CD4-positive, alpha-beta T cell (primary cell): ENCODE results near the gene SLC38A3. TPM values are rescaled to one million over a fixed set of nuclear protein-coding genes. Genes with fewer than 3 reads are reported as not detected.

Source experiments
- ATAC-seq: fragments of 200-7000 bp; cut with Tn5 transposase; one replicate; pipeline ENCODE4 v1.10.0; 2022; ENCODE audit warnings: mild to moderate bottlenecking; ENCODE audit not compliant: poor library complexity
- CTCF ChIA-PET: fragments of 350-600 bp; sonication (Branson Sonifier 250); formaldehyde crosslinking; loops from one replicate; lab custom pipeline; 2021; ENCODE audit warnings: antibody characterized with exemption, inconsistent platforms; lab: Charles Lee
- POLR2A ChIA-PET: fragments of 350-600 bp; sonication (Branson Sonifier 250); formaldehyde crosslinking; loops from one replicate; lab custom pipeline; 2021; ENCODE audit warnings: antibody characterized with exemption, inconsistent platforms; lab: Charles Lee
- DNase-seq, 14 experiments: peaks; one replicate each; pipeline ENCODE4 v3.0.0-alpha.2; 2013 to 2020; ENCODE audit warnings: mixed read lengths in 2 of 14
- H3K27ac ChIP-seq, 2 donors: one replicate each; pipeline versions ENCODE4 v1.5.1 to v1.7.0; 2013; ENCODE audit warnings: low read length in 2 of 2, low read depth in 1 of 2, mild to moderate bottlenecking in 1 of 2
- H3K27me3 ChIP-seq, 2 experiments: 1 replicate in 1 of 2; 2 replicates in 1 of 2; pipeline versions ENCODE4 v1.6.1 to v1.7.0; 2013; ENCODE audit warnings: low read length in 2 of 2, control low read depth in 1 of 2, mild to moderate bottlenecking in 1 of 2, moderate library complexity in 1 of 2; ENCODE audit not compliant: insufficient read depth in 2 of 2, control insufficient read depth in 1 of 2
- H3K36me3 ChIP-seq: one replicate; pipeline ENCODE4 v1.6.1; 2013; ENCODE audit warnings: low read length, control low read depth; ENCODE audit not compliant: insufficient read depth
- H3K4me1 ChIP-seq: one replicate; pipeline ENCODE4 v1.6.1; 2013; ENCODE audit warnings: low read length, control low read depth; ENCODE audit not compliant: insufficient read depth
- H3K4me3 ChIP-seq: one replicate; pipeline ENCODE4 v1.5.1; 2013; ENCODE audit warnings: mild to moderate bottlenecking, low read length, moderate library complexity
- H3K9me3 ChIP-seq, 2 experiments: 1 replicate in 1 of 2; 2 replicates in 1 of 2; pipeline versions ENCODE4 v1.6.1 to v1.7.0; 2013; ENCODE audit warnings: low read length in 2 of 2, mild to moderate bottlenecking in 2 of 2, control low read depth in 1 of 2, moderate library complexity in 1 of 2; ENCODE audit not compliant: control insufficient read depth in 1 of 2, insufficient read depth in 1 of 2
- H3K27ac Mint-ChIP-seq: one replicate; pipeline ENCODE4 v1.8.0; 2020; ENCODE audit warnings: mixed read lengths
- H3K27me3 Mint-ChIP-seq: one replicate; pipeline ENCODE4 v1.8.0; 2021; ENCODE audit warnings: mixed read lengths
- H3K36me3 Mint-ChIP-seq: one replicate; pipeline ENCODE4 v1.8.0; 2021; ENCODE audit warnings: low read depth, mixed read lengths
- H3K4me1 Mint-ChIP-seq: one replicate; pipeline ENCODE4 v1.8.0; 2021; ENCODE audit warnings: low read depth, mixed read lengths
- H3K4me3 Mint-ChIP-seq: one replicate; pipeline ENCODE4 v1.8.0; 2020; ENCODE audit warnings: mild to moderate bottlenecking, mixed read lengths
- H3K9me3 Mint-ChIP-seq: one replicate; pipeline ENCODE4 v1.8.0; 2020; ENCODE audit warnings: mixed read lengths
- CTCF ChIP-seq: fragments of 200-600 bp; IDR thresholded peaks from one replicate; pipeline ENCODE4 v1.8.0; 2022; ENCODE audit warnings: antibody characterized with exemption, mild to moderate bottlenecking
- intact Hi-C, 2 experiments: fragments of 100-400 bp; cut with DNase I in 1 of 2; cut with micrococcal nuclease in 1 of 2; formaldehyde crosslinking; loops; one replicate each; pipeline versions ENCODE4 v1.15.1 to v1.9.0; 2023 to 2025; cut with DNase I, micrococcal nuclease
- total RNA-seq, 174 experiments: library from RNA in 2 of 174; stranded (reverse) in 2 of 174; gene quantifications; one replicate each; pipeline ENCODE4 v1.2.3 and lab custom pipeline; 2021 to 2026

SLC38A3 gene
- total RNA-seq, 2 experiments from 2014 or later: 1.0 to 1.1 TPM

- H3K9me3 ChIP-seq: no peaks in the 10 kb centered on the region
- H3K4me1 Mint-ChIP-seq: peaks cover 8% of the 10 kb centered on the region
- peak; percentile 47 for TF ChIP-seq CTCF
- peaks cover 37% of the 10 kb centered on the region for H3K4me1 ChIP-seq
- intact Hi-C loops: loop anchor here in 1 of 2 experiments (5.0 kb wide), 1 partner anchor 1405 kb away; no protein-coding TSS in a partner anchor
- ATAC-seq (no peak), DNase-seq (peak in 6 of 14 experiments; percentile 28 to 58 (median 41))
- H3K36me3 ChIP-seq: peaks cover 67% of the 10 kb centered on the region
- no peak overlapping the region for H3K27ac ChIP-seq
- ChIA-PET POLR2A (interaction anchor here (1.3 to 2.3 kb wide), 2 partner anchors 11 to 22 kb away, joined by 5 to 9 read pairs; partner anchors contain the start of gene GNAI2), CTCF (interaction anchor here (1.2 to 2.3 kb wide), 3 partner anchors 11 to 31 kb away, joined by 3 to 11 read pairs (median 4); no protein-coding TSS in a partner anchor)
- H3K27ac Mint-ChIP-seq: peak overlapping the region; percentile 50
- peaks cover 66% of the 10 kb centered on the region for H3K36me3 Mint-ChIP-seq
- no peak overlapping the region for H3K4me3 ChIP-seq
- H3K27me3 Mint-ChIP-seq: no peaks in the 10 kb centered on the region
- H3K27me3 ChIP-seq: no peaks in the 10 kb centered on the region
- H3K4me3 Mint-ChIP-seq: peak overlapping the region; percentile 27
- H3K9me3 Mint-ChIP-seq: no peaks in the 10 kb centered on the region
These were observed 52.2 kb downstream of the SLC38A3 start for GRCh38 chr3:50256978-50257890.

- H3K36me3 ChIP-seq: peaks cover 58% of the 10 kb centered on the region
- peak overlapping the region; percentile 51 for H3K27ac Mint-ChIP-seq
These were observed 53.1 kb downstream of the SLC38A3 start for GRCh38 chr3:50258029-50258680.

More at GRCh38 chr3:50258029-50258680, 53.1 kb downstream of the SLC38A3 start:
- no peak overlapping the region for H3K27ac ChIP-seq
- ATAC-seq: no peak
- peaks cover 8% of the 10 kb centered on the region for H3K4me1 Mint-ChIP-seq
- POLR2A ChIA-PET: interaction anchor here (1.1 to 2.5 kb wide), 2 partner anchors 11 to 23 kb away, joined by 3 to 10 read pairs; partner anchors contain the start of gene GNAI2
- no peak for DNase-seq
- CTCF ChIA-PET: interaction anchor here (1.0 kb wide), 1 partner anchor 12 kb away, joined by 4 read pairs; no protein-coding TSS in a partner anchor
- peaks cover 31% of the 10 kb centered on the region for H3K4me1 ChIP-seq
- no peak overlapping the region for H3K4me3 ChIP-seq
- no peak overlapping the region for H3K4me3 Mint-ChIP-seq
- peaks cover 64% of the 10 kb centered on the region for H3K36me3 Mint-ChIP-seq
- H3K9me3 ChIP-seq: no peaks in the 10 kb centered on the region
- no peaks in the 10 kb centered on the region for H3K9me3 Mint-ChIP-seq
- H3K27me3 ChIP-seq: no peaks in the 10 kb centered on the region
- no peak for TF ChIP-seq CTCF
- H3K27me3 Mint-ChIP-seq: no peaks in the 10 kb centered on the region
- intact Hi-C loops: loop anchor here in 1 of 2 experiments (5.0 kb wide), 1 partner anchor 1404 kb away; no protein-coding TSS in a partner anchor
